Measurements from ENCODE around the gene BAIAP2.
A peak's percentile ranks its signal among the peaks of the same experiment; 100 is the strongest.

Gene BAIAP2

GRCh38 chr17:81037798-81038733 lies 3.1 kb downstream of the BAIAP2 start:
- no peak for DNase-seq (ENCODE audit: low read depth)

- no peak for DNase-seq (ENCODE audit: low read depth)
These were observed 4.1 kb downstream of the BAIAP2 start for GRCh38 chr17:81039096-81039495.

- DNase-seq (ENCODE audit: low read depth), result no peak
These were observed 5.2 kb downstream of the BAIAP2 start for GRCh38 chr17:81039854-81040758.

GRCh38 chr17:81040791-81041337 lies 5.9 kb downstream of the BAIAP2 start:
- DNase-seq (ENCODE audit: low read depth), result no peak

GRCh38 chr17:81042606-81043005 lies 7.7 kb downstream of the BAIAP2 start:
- no peak for DNase-seq (ENCODE audit: low read depth)

- DNase-seq (ENCODE audit: low read depth), result no peak
These were observed 8.4 kb downstream of the BAIAP2 start for GRCh38 chr17:81043319-81043724.

GRCh38 chr17:81043725-81044427 lies 8.9 kb downstream of the BAIAP2 start:
- no peak for DNase-seq (ENCODE audit: low read depth)

GRCh38 chr17:81044428-81044763 lies 9.4 kb downstream of the BAIAP2 start:
- DNase-seq (ENCODE audit: low read depth), result no peak

GRCh38 chr17:81044764-81045589 lies 10.0 kb downstream of the BAIAP2 start:
- DNase-seq (ENCODE audit: low read depth), result peak; percentile 54

GRCh38 chr17:81045590-81046095 lies 10.7 kb downstream of the BAIAP2 start:
- DNase-seq (ENCODE audit: low read depth), result no peak

- DNase-seq (ENCODE audit: low read depth), result no peak
These were observed 11.3 kb downstream of the BAIAP2 start for GRCh38 chr17:81046132-81046769.

GRCh38 chr17:81046770-81047359 lies 11.9 kb downstream of the BAIAP2 start:
- DNase-seq (ENCODE audit: low read depth), result no peak

- no peak for DNase-seq (ENCODE audit: low read depth)
These were observed 13.9 kb downstream of the BAIAP2 start for GRCh38 chr17:81048827-81049371.

GRCh38 chr17:81049372-81049911 lies 14.5 kb downstream of the BAIAP2 start:
- no peak for DNase-seq (ENCODE audit: low read depth)

GRCh38 chr17:81049973-81050551 lies 15.1 kb downstream of the BAIAP2 start:
- DNase-seq (ENCODE audit: low read depth), result no peak

- no peak for DNase-seq (ENCODE audit: low read depth)
These were observed 16.0 kb downstream of the BAIAP2 start for GRCh38 chr17:81050645-81051625.

GRCh38 chr17:81052199-81052997 lies 17.4 kb downstream of the BAIAP2 start:
- DNase-seq (ENCODE audit: low read depth), result no peak

All from stromal cell of bone marrow (primary cell).